Gastroesophageal sphincter (tissue), 3 donors: Measurements from ENCODE around the gene SLC25A25.
"Not testable (repeated sequence)": the region's sequence is repeated elsewhere in the genome, so short reads cannot be mapped to it uniquely, and the experiment has no call there.

ENCODE experiments used
- CTCF ChIP-seq, 4 experiments: fragments of 200-600 bp in 2 of 4; fragments of 450-650 bp in 2 of 4; sonication (generic) in 1 of 4; IDR thresholded peaks; one replicate each; pipeline ENCODE4 v1.5.1; 2017 to 2019; ENCODE audit warnings: antibody characterized with exemption in 4 of 4, mild to moderate bottlenecking in 2 of 4, moderate library complexity in 2 of 4
- EP300 ChIP-seq: sonication (generic); formaldehyde crosslinking; IDR thresholded peaks from one replicate; pipeline ENCODE4 v1.6.1; 2017; ENCODE audit warnings: antibody characterized with exemption, mild to moderate bottlenecking
- POLR2A ChIP-seq, 2 donors: fragments of 450-650 bp; IDR thresholded peaks; one replicate each; pipeline ENCODE4 v1.6.1; 2017; ENCODE audit warnings: antibody characterized with exemption in 2 of 2, mild to moderate bottlenecking in 2 of 2, moderate library complexity in 1 of 2
- POLR2AphosphoS5 ChIP-seq: sonication (generic); formaldehyde crosslinking; IDR thresholded peaks from one replicate; pipeline ENCODE4 v1.6.1; 2017; ENCODE audit warnings: antibody characterized with exemption

- TF ChIP-seq CTCF (IDR thresholded peaks at IDR 0.05); POLR2AphosphoS5; POLR2A (IDR thresholded peaks at IDR 0.05); EP300: not testable (repeated sequence)
These were observed 3.4 kb downstream of the SLC25A25 start for GRCh38 chr9:128071475-128071874.
